ENCODE data around the gene SDK2. TPM values are rescaled to one million over a fixed set of nuclear protein-coding genes. Genes with fewer than 3 reads are reported as not detected.

SDK2 gene
- total RNA-seq, 1 donor = 17.2 TPM

DNA sequence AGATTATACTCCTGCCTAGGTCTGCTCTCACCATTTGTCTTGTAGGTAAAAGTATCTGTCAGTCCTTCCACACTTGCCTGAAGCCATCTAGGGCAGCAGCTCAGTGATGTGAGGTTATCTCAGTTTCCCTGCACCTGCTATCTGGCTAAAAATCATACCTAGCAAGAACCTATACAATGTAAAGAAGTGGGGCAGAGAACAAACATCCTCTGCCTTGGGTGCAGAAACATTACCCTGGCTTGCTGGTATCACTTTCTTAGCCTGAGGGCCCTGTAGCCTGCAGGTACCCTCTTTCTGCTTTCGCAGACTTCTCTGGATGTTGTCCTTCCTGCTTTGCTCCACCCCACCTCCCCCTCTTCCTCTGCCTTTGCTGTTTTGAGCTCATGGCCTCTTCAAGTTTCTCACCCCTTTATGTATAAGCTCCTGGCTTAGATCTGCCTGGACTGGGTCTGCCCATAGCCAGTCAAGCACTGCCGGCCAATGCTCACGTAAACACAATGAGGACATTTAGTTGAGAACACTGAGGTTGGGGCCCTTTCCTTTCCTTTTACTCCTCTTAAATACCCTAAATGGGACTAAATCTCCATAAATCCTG lies 8.7 kb upstream of the SDK2 start:
- DNase-seq (ENCODE audit: low read depth in 2 of 3, low spot score in 2 of 3) = no peak

DNA sequence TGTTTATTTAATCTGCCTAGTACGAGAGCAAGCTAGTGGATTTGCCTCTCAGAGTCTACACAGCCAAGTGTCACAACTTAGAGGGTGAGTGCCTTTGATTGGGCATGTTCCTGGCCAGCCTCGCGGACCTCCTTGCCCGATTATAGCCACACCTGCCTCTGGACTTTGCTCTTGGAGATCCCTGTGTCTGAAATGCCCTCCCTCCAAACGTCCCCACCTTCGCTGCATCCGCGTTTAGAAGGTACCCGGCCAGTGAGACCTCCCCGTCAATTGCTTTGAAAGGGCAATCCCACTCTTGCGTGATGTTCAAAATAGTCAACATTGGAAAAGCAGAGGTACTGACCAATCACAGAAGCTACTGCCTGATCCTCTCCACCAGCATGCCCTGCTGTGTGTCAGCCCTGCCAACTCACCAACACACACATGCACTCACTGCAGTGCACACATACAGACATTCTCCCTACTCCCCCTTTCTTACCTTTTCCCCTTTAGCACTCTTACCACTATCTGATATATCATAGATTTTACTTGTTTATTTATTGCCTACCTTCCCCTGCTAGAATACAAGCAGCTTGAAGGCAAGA lies 6.5 kb upstream of the SDK2 start:
- no peak for DNase-seq (ENCODE audit: low read depth in 2 of 3, low spot score in 2 of 3)

DNA sequence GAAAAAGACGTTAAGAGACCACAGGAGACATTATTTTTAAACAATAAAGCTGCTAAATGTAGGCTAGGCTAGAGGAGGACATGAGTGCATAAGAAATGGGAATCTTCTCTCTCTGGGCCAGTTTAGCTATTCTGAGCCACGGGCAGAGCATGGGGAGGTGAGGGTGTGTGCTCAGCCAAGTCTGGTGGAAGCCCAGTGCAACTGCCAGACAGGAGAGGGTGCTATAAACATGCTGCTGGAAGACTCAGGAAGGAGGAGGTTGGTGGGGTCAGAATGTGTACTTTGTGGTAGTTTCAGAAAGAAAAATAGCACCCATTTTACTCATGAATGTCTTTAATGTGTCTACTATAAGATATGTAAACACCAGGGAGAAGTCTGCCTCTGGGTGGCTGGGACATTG lies 5.9 kb upstream of the SDK2 start:
- DNase-seq (ENCODE audit: low read depth in 2 of 3, low spot score in 2 of 3) = no peak

DNA sequence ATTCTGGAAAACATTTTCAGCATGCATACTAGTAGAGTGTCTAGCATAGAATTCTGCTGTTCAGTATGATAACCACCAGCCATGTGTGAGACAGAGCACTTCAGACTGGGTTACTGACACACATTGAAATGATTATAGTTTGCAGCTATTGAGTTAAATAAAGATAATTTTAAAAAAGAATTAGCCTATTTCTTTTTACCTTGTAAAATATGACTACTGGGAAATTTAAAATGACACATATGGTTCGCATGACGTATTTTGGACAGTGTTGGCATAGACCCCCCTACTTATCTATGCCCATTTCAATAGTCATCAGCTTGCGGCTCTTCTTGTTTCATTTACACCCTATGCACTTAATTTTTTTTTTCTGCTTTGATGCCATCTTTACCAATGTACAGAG lies 4.7 kb upstream of the SDK2 start:
- no peak for DNase-seq (ENCODE audit: low read depth in 2 of 3, low spot score in 2 of 3)

DNA sequence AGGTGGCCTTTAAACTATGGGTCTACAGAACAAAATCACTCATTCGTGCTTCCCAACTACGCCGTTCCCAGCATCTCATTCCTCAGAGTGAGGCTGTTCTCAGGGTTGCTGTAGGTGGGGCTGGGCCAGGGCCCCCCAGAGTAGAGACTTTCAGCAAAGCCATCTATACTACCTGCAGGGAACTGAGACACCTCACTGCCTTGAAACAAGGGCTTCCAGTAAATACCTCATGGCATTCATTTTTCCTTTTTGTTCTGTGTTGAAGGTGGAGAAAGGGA lies 4.2 kb upstream of the SDK2 start:
- DNase-seq (ENCODE audit: low read depth in 2 of 3, low spot score in 2 of 3) = no peak

DNA sequence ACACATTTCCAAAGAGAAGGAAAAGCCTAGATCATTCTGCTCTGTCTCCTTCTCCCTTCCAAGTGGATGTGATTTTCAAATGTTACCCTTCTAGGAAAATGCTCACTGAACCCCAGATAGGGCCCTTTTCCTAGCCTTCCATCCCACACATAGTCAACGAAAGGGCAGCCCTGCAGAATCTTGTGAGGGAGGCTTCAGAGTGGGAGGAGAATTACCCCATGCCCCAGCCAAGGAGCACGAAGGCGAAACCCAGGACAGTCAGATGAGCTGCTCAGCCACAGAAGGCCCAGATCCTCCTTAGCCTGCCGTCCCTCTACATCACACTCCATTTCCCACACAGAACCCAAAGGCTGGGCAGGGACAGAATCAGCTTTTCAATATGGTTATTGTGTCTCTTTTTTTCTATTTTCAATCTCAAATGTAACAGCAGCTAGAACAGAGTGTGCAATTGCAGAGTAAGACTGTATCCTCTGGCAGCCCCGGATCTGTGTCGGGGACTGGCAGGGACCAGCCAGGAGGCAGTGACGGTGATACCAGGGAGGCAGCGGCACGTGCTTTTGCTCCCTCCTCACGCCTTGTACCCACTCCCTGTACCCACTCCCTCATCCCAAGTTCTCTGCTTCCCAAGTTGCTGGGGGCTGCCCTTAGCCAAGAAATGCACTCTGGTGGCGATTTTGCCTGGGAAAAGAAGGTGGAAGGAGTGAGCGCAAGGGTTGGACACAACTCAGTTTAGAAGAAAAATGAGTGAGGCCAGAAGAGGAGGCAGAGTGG lies 3.7 kb upstream of the SDK2 start:
- no peak for DNase-seq (ENCODE audit: low read depth in 2 of 3, low spot score in 2 of 3)

DNA sequence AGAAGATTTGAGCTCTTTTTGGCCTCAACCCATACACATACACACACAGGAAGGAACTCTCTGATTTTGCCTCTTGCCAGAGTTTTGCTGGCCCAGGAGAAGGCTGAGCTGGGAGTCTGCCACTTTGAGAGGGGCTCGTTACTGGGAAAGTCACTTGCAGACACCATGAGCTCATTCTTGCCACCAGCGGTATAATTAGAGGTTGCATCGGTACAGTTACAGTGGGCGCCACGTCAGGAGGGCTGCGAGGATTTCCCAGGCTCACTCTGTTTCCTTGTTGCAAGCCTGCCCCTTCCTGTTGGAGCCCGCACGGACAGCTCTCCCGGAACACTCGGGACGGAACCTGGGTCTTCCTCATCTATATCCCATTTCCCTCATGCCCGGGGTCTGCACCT lies 3.1 kb upstream of the SDK2 start:
- no peak for DNase-seq (ENCODE audit: low read depth in 2 of 3, low spot score in 2 of 3)

DNA sequence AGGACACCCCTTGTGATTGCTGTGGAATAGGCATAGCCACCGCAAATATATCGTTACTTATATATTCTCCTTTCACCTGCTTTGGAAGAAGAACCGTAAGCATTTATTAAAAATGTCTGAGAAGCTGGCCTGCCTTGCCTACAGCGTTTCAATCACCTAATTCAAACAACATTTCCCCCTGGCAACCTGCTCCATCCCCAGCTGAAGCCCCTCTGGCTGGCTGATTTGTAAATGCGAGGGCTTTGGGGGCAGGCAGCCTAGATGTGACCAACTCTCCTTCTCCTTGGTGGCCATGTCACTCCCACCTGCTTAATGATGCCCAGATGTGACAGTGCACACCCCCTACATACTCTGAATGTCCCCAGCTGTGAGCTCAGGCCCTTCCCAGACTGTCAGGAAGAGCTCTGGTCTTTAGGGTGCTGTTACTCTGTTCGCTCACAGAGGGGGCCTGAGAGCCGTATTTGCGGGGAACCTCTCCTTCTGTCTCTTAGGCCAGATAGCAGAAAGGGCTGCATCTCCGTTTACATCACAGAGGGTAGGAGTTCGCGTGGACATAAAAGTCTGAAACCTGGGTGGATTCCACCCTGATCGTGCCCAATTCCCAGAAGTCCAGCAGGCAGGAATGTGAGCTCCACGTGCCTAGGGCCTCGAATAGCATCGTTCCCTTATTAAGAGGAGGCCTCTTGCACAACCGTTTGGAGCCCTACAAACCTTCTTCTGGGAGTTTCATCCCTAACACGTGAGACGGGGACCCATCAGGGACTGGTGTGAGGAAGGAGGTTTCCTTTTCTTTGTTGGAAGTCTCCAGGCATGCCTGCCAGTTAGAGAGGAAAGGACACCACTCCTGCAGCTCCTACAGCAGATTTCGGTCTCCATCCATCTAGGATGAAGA lies 2.4 kb upstream of the SDK2 start:
- DNase-seq (ENCODE audit: low read depth in 2 of 3, low spot score in 2 of 3) = peak in 2 of 3 donors; percentile 42 to 66

DNA sequence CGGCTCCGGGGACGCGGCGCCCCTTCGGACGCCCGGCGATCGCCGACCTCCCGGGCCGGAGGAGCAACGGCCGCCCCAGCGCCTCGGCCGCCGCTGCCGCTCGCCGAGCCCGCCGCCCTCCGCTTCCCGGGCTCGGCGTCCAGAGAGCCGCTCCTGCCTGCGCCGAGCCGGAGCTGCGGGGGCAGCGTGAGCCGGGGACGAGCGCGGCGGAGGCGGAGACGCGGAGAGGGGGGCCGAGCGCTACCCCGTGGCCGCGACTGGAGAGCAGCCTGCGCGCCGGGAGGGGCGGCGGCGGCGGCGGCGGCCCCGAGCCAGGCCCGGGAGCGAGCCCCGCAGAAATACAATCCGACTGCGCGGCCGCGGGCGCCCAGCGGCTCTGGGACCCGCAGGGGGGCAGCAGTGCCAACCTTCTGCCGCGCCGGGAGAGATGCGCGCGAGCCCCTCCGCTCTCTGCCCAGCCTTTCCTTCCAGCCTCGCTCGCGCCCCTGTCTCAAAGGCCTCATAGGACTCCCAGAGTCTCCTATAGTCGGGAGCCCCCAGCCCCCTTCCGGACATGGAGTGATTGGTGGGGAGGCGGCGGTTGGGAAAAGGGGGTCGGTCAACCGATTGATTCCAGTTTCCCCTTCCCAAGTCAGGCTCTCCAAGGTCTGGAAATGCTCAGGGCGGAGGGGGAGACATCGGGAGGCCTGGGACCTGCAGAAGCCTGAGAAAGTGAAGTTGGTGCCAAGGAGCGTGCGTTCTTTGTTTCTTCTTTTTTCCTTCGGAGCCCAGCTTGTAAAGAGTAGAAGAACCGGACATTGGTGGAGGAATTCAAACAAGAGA lies 1.0 kb upstream of the SDK2 start:
- DNase-seq (ENCODE audit: low read depth in 2 of 3, low spot score in 2 of 3) = peak in 2 of 3 donors; percentile 73 to 74

DNA sequence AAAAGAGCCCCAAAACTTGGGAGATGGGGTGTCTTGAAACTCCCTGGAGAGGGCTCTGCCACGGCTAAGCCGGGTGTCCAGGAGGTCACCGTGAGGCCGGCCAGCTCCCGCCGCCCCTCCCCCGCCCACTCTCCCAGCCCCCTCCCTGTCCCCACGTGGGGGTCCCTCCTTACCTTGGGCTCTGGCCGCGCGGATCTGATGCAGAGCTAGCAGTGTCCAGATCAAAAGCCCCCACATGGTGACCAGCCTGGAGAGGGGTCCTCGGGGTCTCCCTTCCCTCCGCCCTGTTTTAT lies 447 bp downstream of the SDK2 start:
- DNase-seq (ENCODE audit: low read depth in 2 of 3, low spot score in 2 of 3) = no peak

DNA sequence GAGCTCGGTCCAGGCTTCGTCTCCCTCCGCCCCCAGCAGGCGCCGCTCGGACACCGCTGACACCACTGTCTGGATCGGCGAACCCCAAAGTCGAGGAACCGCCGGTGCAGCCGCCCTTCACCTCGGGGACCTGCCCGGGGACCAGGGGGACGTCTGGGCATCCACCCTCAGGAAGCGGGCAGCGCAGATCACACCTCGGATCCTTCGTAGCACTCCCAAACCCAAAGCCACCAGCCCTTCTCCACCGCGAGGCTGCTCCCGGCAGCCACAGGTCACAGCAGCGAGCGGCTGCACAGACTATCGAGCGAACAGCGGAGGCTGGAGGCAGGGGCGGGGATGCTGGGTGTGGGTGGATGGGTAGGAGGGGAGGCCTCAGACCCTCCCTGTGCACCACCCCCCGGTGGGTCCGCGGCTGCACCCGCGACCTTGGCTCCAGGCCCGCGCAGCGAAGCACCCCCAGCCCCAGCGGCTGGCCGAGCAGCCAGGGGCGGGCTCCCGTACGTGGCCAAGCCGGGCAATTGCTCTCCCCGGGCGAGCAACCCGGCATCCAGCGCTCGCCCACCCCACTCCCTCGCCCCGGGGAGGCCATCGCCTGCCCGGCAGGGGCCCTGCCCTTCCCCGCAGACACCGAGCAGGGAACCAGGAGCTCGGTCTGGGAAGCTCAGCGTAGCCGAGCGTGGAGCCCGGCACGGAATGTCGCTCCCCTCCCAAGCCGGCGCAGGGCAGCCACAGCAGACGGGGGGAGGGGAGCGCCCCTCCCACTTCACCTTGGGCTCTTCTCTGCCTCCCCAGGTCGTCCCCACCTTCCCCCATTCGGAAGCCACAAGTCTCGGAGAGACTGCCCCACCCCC lies 1.0 kb downstream of the SDK2 start:
- no peak for DNase-seq (ENCODE audit: low read depth in 2 of 3, low spot score in 2 of 3)

DNA sequence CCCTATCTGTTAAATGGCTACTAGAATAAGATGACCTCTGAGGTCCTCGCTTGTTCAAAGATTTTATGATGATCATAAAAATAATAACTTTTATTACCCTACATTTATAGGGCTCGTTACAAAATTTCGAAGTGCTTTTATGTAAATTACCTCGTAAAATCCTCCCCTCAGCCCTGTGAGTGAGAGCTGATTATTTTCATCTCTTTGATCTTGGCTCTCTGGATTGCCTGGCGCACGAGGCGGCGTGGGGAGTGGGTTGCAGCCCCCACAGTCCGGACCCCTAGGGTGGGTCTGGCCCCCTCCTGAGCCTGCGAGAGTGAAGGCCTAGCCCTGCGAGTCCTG lies 1.6 kb downstream of the SDK2 start:
- DNase-seq (ENCODE audit: low read depth in 2 of 3, low spot score in 2 of 3) = no peak

DNA sequence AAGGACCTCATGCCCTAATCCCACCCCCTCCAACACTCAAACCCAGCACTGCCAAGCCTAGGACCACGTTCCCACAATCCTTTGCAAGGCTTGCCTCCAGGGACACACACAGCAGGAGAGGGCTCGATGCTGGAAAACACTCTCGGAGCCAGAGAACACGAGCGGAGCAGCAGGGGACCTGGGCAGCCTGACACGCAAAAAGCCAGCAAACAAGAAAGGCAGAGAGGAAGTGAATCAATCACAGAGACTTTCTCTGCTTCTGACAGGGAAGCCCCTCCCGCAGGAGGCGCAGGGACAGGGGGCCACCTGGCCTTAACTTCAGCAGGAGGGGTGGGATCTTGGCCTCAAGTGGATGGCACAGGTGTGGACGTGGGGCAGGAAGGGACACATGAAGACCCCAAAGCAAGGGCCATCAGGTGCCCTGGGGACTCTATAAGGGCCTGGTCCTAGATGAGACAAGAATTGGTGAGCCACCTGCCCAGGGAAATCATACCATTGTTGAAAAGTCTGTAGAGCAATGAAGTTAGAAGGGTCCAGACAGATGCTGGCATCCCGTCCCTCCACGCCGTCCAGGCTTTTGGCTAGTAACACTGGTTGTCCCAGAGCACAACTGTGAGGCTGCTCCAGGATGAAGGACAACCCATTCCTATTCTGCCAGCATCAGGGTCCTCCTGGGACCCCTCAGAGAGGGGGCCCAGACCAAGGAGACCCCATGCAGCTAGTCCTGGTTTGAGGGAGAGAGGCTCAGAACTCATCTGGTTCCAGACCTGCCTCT lies 2.2 kb downstream of the SDK2 start:
- DNase-seq (ENCODE audit: low read depth in 2 of 3, low spot score in 2 of 3) = no peak

DNA sequence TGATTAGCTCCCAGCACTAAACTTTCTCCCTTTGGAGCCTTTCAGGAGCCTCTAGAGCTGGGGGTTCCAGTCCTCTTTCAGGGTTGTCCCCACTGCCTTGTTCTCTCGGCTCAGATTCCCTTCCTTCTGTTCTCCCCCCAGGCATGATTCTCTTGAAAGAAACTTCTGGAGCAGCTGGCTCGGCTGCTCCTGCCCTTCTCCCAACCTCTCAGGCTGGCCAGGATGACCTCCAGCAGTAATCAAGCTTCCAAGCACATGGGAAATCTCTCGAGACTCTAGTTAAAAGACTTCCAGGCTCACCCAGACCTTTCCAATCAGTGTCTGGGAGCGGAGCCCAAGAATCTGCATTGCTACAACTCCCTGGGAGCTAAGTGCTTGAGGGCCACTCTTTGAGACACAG lies 3.6 kb downstream of the SDK2 start:
- DNase-seq (ENCODE audit: low read depth in 2 of 3, low spot score in 2 of 3) = no peak

DNA sequence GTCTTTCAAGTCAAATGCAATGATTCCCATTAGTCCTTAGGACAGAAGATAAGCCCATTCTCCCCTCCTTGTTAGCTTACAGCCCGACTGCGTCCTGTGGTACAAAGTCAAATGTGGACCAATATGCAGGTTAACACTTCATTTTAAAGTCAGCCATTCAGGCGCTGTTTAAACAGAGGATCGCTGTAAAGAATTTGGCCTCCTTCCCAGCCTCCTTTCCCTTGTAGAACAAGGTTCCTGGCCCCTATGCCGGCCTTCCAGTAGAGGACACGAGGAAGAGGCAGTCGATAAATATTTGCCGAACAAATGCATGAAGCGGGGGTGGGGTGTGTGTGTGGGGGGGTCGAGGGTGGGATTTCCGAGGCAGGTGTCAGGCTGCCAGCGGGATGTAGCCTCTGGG lies 4.3 kb downstream of the SDK2 start:
- DNase-seq (ENCODE audit: low read depth in 2 of 3, low spot score in 2 of 3) = no peak

DNA sequence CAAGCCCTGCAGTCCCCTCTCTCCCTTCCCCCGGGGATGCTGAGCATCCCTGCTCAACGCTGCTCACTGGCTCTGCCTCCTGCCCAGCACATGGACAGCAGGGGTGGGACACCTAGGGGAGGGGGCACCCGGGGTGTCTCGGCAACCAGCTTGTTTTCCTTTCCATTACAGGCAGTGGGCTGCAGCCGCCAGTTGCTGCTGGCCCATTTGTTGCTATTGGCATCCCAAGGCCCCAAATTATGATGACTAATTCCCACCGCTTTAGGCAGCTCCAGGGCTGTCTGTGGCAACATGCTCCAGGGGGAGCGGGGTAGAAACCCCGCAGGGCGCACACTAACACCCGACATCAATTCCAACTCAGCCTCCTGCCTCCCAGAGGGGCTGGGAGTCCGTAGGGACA lies 4.9 kb downstream of the SDK2 start:
- no peak for DNase-seq (ENCODE audit: low read depth in 2 of 3, low spot score in 2 of 3)

DNA sequence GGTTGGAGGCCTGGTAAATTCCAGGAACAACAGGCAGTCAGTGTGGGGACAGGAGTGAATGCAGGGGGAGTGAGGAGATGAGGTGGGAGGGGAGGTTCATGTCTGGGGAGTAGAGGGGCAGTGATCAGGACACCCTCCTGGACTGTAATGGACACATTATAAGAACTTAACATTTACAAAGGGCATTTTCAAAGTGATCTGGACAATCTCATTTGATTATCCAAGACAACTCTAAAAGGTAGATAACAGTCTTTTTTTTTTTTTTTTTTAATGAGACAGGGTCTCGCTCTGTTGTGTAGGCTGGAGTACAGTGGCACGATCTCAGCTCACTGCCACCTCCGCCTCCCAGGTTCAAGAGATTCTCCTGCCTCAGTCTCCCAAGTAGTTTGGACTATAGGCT lies 5.7 kb downstream of the SDK2 start:
- no peak for DNase-seq (ENCODE audit: low read depth in 2 of 3, low spot score in 2 of 3)

DNA sequence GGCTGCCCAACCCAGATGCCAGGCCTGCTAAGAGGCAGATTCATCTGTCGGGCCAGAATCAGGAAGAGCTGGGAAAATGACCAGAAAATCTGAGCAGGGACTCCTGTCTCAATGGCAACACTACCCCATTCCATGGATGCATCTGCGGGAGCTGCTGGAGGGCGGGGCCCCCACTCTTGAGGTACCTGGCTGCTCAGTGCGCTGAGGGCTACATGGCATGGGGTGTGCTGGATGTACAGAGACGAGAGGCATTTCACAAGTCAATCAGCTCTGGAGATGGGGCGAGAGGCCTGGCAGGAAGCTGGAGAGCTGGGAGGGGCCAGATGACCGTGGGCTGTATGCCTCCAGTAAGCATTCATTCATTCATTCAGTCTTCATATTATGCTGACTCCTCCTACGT lies 6.4 kb downstream of the SDK2 start:
- no peak for DNase-seq (ENCODE audit: low read depth in 2 of 3, low spot score in 2 of 3)

DNA sequence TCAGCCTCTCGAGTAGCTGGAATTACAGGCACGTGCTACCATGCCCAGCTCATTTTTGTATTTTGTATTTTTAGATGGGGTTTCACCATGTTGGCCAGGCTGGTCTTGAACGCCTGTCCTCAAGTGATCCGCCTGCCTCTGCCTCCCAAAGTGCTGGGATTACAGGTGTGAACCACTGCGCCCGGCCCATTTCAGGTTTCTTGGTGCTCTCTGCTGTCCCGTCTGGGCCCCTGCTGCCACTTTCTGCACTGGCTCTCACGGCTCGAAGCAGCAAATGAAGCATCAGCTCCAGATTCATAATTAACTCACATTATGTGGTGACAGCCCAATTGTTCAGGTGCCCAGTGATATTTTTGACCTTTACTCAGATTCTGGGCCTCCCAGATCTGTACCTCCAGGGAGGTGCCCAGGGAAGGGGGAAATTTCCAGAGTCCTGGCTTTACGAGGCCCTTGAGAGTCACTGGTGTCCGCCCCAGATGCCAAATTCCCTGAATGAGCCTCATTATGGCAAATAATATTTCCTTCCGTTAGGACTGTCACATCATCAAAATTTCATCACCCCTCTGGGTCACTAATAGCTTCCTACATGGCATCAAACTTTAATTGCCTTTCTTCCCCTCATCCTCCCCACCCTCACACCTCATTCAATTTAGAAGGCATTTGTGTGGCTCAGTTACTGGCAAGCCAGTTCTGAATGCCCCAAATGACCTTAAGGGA lies 9.0 kb downstream of the SDK2 start:
- DNase-seq (ENCODE audit: low read depth in 2 of 3, low spot score in 2 of 3) = no peak
